Upper lobe of right lung (tissue), 1 donor: ENCODE measurements around the gene RFT1. TPM values are rescaled to one million over a fixed set of nuclear protein-coding genes. Genes with fewer than 3 reads are reported as not detected.

Experiments
- ATAC-seq: fragments of 200-7000 bp; cut with Tn5 transposase; one replicate; pipeline ENCODE4 v1.9.1; 2020; ENCODE audit warnings: mild to moderate bottlenecking, moderate library complexity
- DNase-seq: peaks from one replicate; pipeline ENCODE4 v3.0.0-alpha.2; 2020
- H3K27ac ChIP-seq: fragments of 200-600 bp; one replicate; pipeline ENCODE4 v1.8.0; 2022
- H3K27me3 ChIP-seq: fragments of 200-600 bp; one replicate; pipeline ENCODE4 v1.8.0; 2022; ENCODE audit warnings: mild to moderate bottlenecking
- H3K36me3 ChIP-seq: fragments of 200-600 bp; one replicate; pipeline ENCODE4 v1.8.0; 2022
- H3K4me1 ChIP-seq: fragments of 200-600 bp; one replicate; pipeline ENCODE4 v1.8.0; 2022
- H3K4me3 ChIP-seq: fragments of 200-600 bp; one replicate; pipeline ENCODE4 v1.8.0; 2022; ENCODE audit warnings: mild to moderate bottlenecking
- H3K9me3 ChIP-seq: fragments of 200-600 bp; one replicate; pipeline ENCODE4 v1.8.0; 2022
- CTCF ChIP-seq: fragments of 200-600 bp; IDR thresholded peaks from one replicate; pipeline ENCODE4 v1.8.0; 2022; ENCODE audit warnings: antibody characterized with exemption
- intact Hi-C: fragments of 100-400 bp; cut with DNase I; formaldehyde crosslinking; loops from one replicate; pipeline ENCODE4 v1.11.0; 2022
- total RNA-seq: library from RNA; stranded (reverse); fragmentation: NEBNext Ultra II Directional; extraction: Animal tissue kit (Norgen Biotek cat#: 25700); gene quantifications from one replicate; pipeline ENCODE4 v1.2.1, GENCODE V29; 2021
- donor health status: DM: no; HTN: yes; CAD: no; lungs with severe emphysema.

The RFT1 gene
- total RNA-seq, 1 donor from 2014 or later = 20.6 TPM

DNA sequence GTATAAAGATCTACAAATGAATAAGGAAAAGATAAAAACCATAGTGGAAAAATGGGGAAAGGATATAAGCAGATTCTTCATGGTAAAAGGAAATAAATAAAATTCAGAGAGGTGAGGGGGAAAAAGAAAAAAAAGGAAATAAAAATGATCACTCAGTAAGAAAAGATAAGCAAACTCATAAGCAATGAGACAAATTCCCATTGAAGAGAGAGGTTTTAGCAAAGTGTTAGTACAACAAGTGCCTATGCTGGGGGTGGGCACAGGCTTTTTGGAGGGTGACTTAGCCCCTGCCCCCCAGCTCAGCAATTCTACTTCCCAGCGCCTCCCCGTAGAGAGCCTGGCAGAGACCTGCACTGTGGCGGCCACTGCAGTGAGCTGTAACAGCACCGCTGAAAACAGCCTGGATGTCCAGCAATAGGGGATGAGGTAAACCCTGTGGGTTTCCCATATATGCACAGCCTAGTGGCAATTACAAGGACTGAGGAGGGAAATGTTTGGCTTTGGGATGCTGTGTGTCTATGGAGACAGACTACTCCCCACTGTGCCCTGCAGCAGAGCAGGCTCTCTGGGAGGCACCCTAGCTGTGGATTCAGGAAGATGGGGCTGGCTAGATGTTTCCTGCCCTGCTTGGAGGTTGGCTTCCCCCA is 60.7 kb downstream of the RFT1 start:
- no peaks in the 10 kb centered on the region for H3K36me3 ChIP-seq
- H3K9me3 ChIP-seq = no peaks in the 10 kb centered on the region
- no peak overlapping the region for H3K4me3 ChIP-seq
- no peak overlapping the region for H3K27ac ChIP-seq
- intact Hi-C loops = no loop called here
- no peak for TF ChIP-seq CTCF
- DNase-seq = no peak
- H3K27me3 ChIP-seq = no peaks in the 10 kb centered on the region
- ATAC-seq = no peak
- H3K4me1 ChIP-seq = peaks cover 10% of the 10 kb centered on the region

DNA sequence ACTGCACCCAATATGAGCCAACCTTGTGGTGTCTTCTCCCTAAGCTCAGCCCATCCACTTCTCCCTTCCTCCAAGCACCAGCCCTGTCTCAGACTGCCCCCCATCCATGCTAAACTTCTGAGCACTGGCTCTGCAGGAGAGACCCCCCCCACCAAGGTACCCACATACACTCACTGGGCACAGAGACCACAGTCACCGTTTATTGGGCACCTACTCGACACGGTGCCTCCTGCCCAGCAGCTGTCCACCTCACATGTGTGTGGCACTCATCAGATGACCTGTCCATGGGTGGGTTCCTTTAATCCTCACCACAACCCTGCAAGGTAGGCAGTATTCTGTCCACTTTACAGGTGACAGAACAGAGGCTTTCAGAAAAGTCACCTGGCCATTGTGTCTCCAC is 62.1 kb downstream of the RFT1 start:
- Histone ChIP-seq H3K4me1 (peaks cover 7% of the 10 kb centered on the region), H3K9me3 (no peaks in the 10 kb centered on the region), H3K27me3 (no peaks in the 10 kb centered on the region), H3K4me3 (no peak overlapping the region), H3K36me3 (no peaks in the 10 kb centered on the region), H3K27ac (no peak overlapping the region)
- ATAC-seq (no peak), DNase-seq (no peak)
- TF ChIP-seq CTCF = no peak
- intact Hi-C loops = no loop called here

DNA sequence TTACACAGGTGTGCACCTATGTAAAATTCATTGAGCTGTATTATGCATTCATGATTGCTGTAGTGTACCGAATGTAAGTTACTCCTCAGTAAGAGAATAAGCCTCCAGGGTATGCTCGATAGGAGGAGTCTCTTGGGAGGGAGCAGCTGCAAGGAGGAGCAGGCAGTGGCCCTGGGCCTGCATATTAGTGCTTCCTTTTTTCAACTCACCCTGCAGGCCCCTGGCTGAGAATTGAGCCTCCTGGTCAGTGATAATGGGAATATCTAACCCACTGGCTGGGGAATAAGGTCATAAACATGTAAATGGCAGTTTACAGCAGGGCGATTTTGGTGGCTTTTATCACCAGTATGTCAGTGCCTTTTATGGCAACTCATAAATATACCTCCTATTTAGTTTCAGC is 62.7 kb downstream of the RFT1 start:
- peaks cover 6% of the 10 kb centered on the region for H3K4me1 ChIP-seq
- intact Hi-C loops = no loop called here

DNA sequence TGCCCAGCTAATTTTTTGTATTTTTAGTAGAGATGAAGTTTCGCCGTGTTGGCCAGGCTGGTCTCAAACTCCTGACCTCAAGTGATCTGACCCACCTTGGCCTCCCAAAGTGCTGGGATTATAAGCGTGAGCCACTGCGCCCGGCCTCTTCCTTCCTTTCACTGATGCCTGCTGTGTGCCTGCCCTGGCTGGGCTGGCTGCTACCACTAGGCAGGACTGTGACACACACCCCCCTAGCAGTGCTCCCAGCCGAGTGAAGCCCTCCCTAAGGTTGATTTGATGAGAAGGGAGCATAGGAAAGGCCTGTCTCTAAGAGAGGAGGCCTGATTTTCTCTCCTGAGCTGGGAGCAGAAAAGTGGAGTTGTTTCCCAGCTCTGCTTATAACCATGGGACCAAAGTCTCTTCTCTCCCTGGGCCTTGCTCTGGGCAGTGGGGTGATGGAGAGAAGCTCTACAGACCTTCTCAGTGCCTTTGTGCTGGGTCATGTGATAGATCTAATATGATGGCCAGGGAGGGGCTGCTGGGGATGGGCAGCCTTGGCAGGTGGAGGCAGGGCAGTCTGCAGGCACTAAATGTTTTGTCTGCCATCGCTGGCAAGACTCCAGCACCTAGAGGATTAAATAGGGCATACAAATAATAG is 64.3 kb downstream of the RFT1 start:
- no peak for TF ChIP-seq CTCF
- no peak overlapping the region for H3K27ac ChIP-seq
- DNase-seq (no peak), ATAC-seq (no peak)
- no peaks in the 10 kb centered on the region for H3K9me3 ChIP-seq
- no peak overlapping the region for H3K4me3 ChIP-seq
- H3K36me3 ChIP-seq = no peaks in the 10 kb centered on the region
- intact Hi-C loops = no loop called here
- no peaks in the 10 kb centered on the region for H3K4me1 ChIP-seq
- no peaks in the 10 kb centered on the region for H3K27me3 ChIP-seq

More for the DNA sequence above, 62.7 kb downstream of the RFT1 start:
- no peak overlapping the region for H3K4me3 ChIP-seq
- DNase-seq = no peak
- no peaks in the 10 kb centered on the region for H3K36me3 ChIP-seq
- H3K27me3 ChIP-seq = no peaks in the 10 kb centered on the region
- no peak overlapping the region for H3K27ac ChIP-seq
- TF ChIP-seq CTCF = no peak
- no peaks in the 10 kb centered on the region for H3K9me3 ChIP-seq
- no peak for ATAC-seq

- Histone ChIP-seq H3K27ac (no peak overlapping the region), H3K4me1 (no peaks in the 10 kb centered on the region), H3K9me3 (no peaks in the 10 kb centered on the region), H3K4me3 (no peak overlapping the region), H3K27me3 (no peaks in the 10 kb centered on the region), H3K36me3 (no peaks in the 10 kb centered on the region)
- no peak for ATAC-seq
- no peak for TF ChIP-seq CTCF
- intact Hi-C loops = no loop called here
- no peak for DNase-seq
Measured at GRCh38 chr3:53062905-53063304, 67.3 kb downstream of the RFT1 start.
